PC-9 (cell line): ENCODE data around the gene CD302.

Experiments
- CTCF ChIP-seq: fragments of 200-600 bp; sonication (generic); conservative IDR thresholded peaks from 2 replicates; pipeline ENCODE4 v1.6.1; 2017; ENCODE audit warnings: mixed run types, antibody characterized with exemption, mild to moderate bottlenecking, moderate library complexity
- EZH2 ChIP-seq: fragments of 200-600 bp; sonication (generic); IDR thresholded peaks from 2 replicates; pipeline ENCODE4 v1.8.0; 2017; ENCODE audit warnings: antibody characterized with exemption, low read depth

- TF ChIP-seq CTCF (no peak), EZH2 (no peak)
Observed at GRCh38 chr2:159737917-159738296, 60.1 kb downstream of the CD302 start.
